Trophoblast cell (in vitro differentiated cells and primary cell): ENCODE measurements around the gene CAMSAP1.

ENCODE experiments used
- DNase-seq, 2 donors: peaks; one replicate each; pipeline ENCODE4 v3.0.0-alpha.2; 2016
- H2AFZ ChIP-seq: 2 replicates; pipeline ENCODE4 v1.6.1; 2013; ENCODE audit warnings: low read length, moderate library complexity, mild to moderate bottlenecking; ENCODE audit not compliant: insufficient read depth, poor library complexity
- H2AK5ac ChIP-seq: 2 replicates; pipeline ENCODE4 v1.6.1; 2013; ENCODE audit warnings: mild to moderate bottlenecking, low read length
- H2BK120ac ChIP-seq: 2 replicates; pipeline ENCODE4 v1.6.1; 2013; ENCODE audit warnings: low read length, mild to moderate bottlenecking, moderate library complexity; ENCODE audit not compliant: insufficient read depth, poor library complexity
- H2BK12ac ChIP-seq: 2 replicates; pipeline ENCODE4 v1.6.1; 2013; ENCODE audit warnings: mild to moderate bottlenecking, low read length, moderate library complexity
- H2BK5ac ChIP-seq: 2 replicates; pipeline ENCODE4 v1.6.1; 2013; ENCODE audit warnings: low read length, low read depth, moderate library complexity, mild to moderate bottlenecking; ENCODE audit not compliant: poor library complexity
- H3K14ac ChIP-seq: 2 replicates; pipeline ENCODE4 v1.6.1; 2013; ENCODE audit warnings: mild to moderate bottlenecking, low read length
- H3K18ac ChIP-seq: 2 replicates; pipeline ENCODE4 v1.6.1; 2013; ENCODE audit warnings: mild to moderate bottlenecking, low read length
- H3K23ac ChIP-seq: 2 replicates; pipeline ENCODE4 v1.6.1; 2013; ENCODE audit warnings: low read length
- H3K27ac ChIP-seq: 2 replicates; pipeline ENCODE4 v1.5.1; 2013; ENCODE audit warnings: low read depth, mild to moderate bottlenecking, inconsistent platforms, low read length, moderate library complexity
- H3K27me3 ChIP-seq: 2 replicates; pipeline ENCODE4 v1.6.1; 2013; ENCODE audit warnings: inconsistent platforms, mild to moderate bottlenecking, low read length, moderate library complexity; ENCODE audit not compliant: insufficient read depth
- H3K36me3 ChIP-seq, 2 experiments: 1 replicate in 1 of 2; 2 replicates in 1 of 2; pipeline ENCODE4 v1.6.1; 2013; ENCODE audit warnings: low read length in 2 of 2, mild to moderate bottlenecking in 2 of 2, moderate library complexity in 1 of 2; ENCODE audit not compliant: insufficient read depth in 2 of 2, control insufficient read depth in 1 of 2
- H3K4ac ChIP-seq: 2 replicates; pipeline ENCODE4 v1.6.1; 2013; ENCODE audit warnings: low read depth, mild to moderate bottlenecking, low read length, moderate library complexity
- H3K4me1 ChIP-seq, 2 experiments: 1 replicate in 1 of 2; 2 replicates in 1 of 2; pipeline ENCODE4 v1.6.1; 2013; ENCODE audit warnings: low read length in 2 of 2, mild to moderate bottlenecking in 2 of 2, moderate library complexity in 1 of 2; ENCODE audit not compliant: insufficient read depth in 2 of 2, control insufficient read depth in 1 of 2
- H3K4me2 ChIP-seq: 2 replicates; pipeline ENCODE4 v1.6.1; 2013; ENCODE audit warnings: inconsistent platforms, mild to moderate bottlenecking, low read length, moderate library complexity
- H3K4me3 ChIP-seq: 2 replicates; pipeline ENCODE4 v1.5.1; 2013; ENCODE audit warnings: mild to moderate bottlenecking, low read depth, low read length, inconsistent platforms
- H3K79me1 ChIP-seq: one replicate; pipeline ENCODE4 v1.6.1; 2013; ENCODE audit warnings: low read length
- H3K79me2 ChIP-seq: 2 replicates; pipeline ENCODE4 v1.6.1; 2013; ENCODE audit warnings: low read length, mild to moderate bottlenecking; ENCODE audit not compliant: control insufficient read depth, insufficient read depth, poor library complexity
- H3K9ac ChIP-seq: 2 replicates; pipeline ENCODE4 v1.6.1; 2013; ENCODE audit warnings: mild to moderate bottlenecking, low read length
- H3K9me3 ChIP-seq: 2 replicates; pipeline ENCODE4 v1.6.1; 2013; ENCODE audit warnings: low read depth, mild to moderate bottlenecking, control low read depth, inconsistent platforms, low read length; ENCODE audit not compliant: insufficient read depth
- H4K12ac ChIP-seq: 2 replicates; pipeline ENCODE4 v1.6.1; 2013; ENCODE audit warnings: low read depth, mild to moderate bottlenecking, low read length, moderate library complexity
- H4K8ac ChIP-seq: 2 replicates; pipeline ENCODE4 v1.6.1; 2013; ENCODE audit warnings: low read depth, mild to moderate bottlenecking, low read length, moderate library complexity
- H4K91ac ChIP-seq: one replicate; pipeline ENCODE4 v1.6.1; 2013; ENCODE audit warnings: low read depth, mild to moderate bottlenecking, low read length, moderate library complexity
- WGBS: extraction: QIAGEN DNeasy Blood & Tissue Kit; methylation state at CpG from one replicate; pipeline ENCODE4 v1.1.7; 2013; ENCODE audit warnings: missing lambda C conversion rate; ENCODE audit not compliant: insufficient read length, insufficient coverage; ENCODE audit errors: extremely low coverage; 5-methylcytosine and 5-hydroxymethylcytosine counted together

CAMSAP1 gene

GRCh38 chr9:135827866-135828580, 79.3 kb downstream of the CAMSAP1 start:
- H4K91ac ChIP-seq = no peak overlapping the region
- no peak overlapping the region for H4K12ac ChIP-seq
- peak overlapping the region; percentile 21 for H3K18ac ChIP-seq
- no peaks in the 10 kb centered on the region for H3K9me3 ChIP-seq
- no peak for DNase-seq
- no peak overlapping the region for H3K4me3 ChIP-seq
- no peak overlapping the region for H2BK120ac ChIP-seq
- H3K23ac ChIP-seq = no peak overlapping the region
- no peaks in the 10 kb centered on the region for H3K27me3 ChIP-seq
- H4K8ac ChIP-seq = no peak overlapping the region
- H3K79me2 ChIP-seq = no peaks in the 10 kb centered on the region
- no peak overlapping the region for H3K14ac ChIP-seq
- H3K4me2 ChIP-seq = no peak overlapping the region
- H3K36me3 ChIP-seq = peaks cover 13 to 16% of the 10 kb centered on the region in 2 experiments
- no peak overlapping the region for H2AFZ ChIP-seq
- H3K9ac ChIP-seq = no peak overlapping the region
- no peaks in the 10 kb centered on the region for H3K4me1 ChIP-seq
- H3K27ac ChIP-seq = no peak overlapping the region
- no CpG with 5 or more reads among the region's 13 CpGs for WGBS
- H2AK5ac ChIP-seq = no peak overlapping the region
- no peak overlapping the region for H2BK12ac ChIP-seq
- no peaks in the 10 kb centered on the region for H3K79me1 ChIP-seq
- no peak overlapping the region for H3K4ac ChIP-seq
- H2BK5ac ChIP-seq = no peak overlapping the region

- H3K36me3 ChIP-seq = peaks cover 20 to 24% of the 10 kb centered on the region in 2 experiments
- H3K4me2 ChIP-seq = no peak overlapping the region
- no peak for DNase-seq
- no peak overlapping the region for H2BK12ac ChIP-seq
- H2BK120ac ChIP-seq = no peak overlapping the region
- no peaks in the 10 kb centered on the region for H3K79me2 ChIP-seq
- no peak overlapping the region for H3K14ac ChIP-seq
- no peak overlapping the region for H4K8ac ChIP-seq
- no peaks in the 10 kb centered on the region for H3K27me3 ChIP-seq
- H3K4ac ChIP-seq = no peak overlapping the region
- no peak overlapping the region for H2BK5ac ChIP-seq
- H4K91ac ChIP-seq = no peak overlapping the region
- no peak overlapping the region for H2AFZ ChIP-seq
- H3K23ac ChIP-seq = no peak overlapping the region
- H4K12ac ChIP-seq = no peak overlapping the region
- no peaks in the 10 kb centered on the region for H3K9me3 ChIP-seq
- no peak overlapping the region for H3K27ac ChIP-seq
- no peak overlapping the region for H3K4me3 ChIP-seq
- no peak overlapping the region for H2AK5ac ChIP-seq
- H3K18ac ChIP-seq = no peak overlapping the region
- no CpG with 5 or more reads among the region's 12 CpGs for WGBS
- no peaks in the 10 kb centered on the region for H3K79me1 ChIP-seq
- H3K9ac ChIP-seq = no peak overlapping the region
- H3K4me1 ChIP-seq = no peaks in the 10 kb centered on the region
These were observed 80.0 kb downstream of the CAMSAP1 start for GRCh38 chr9:135827301-135827700.

GRCh38 chr9:135826188-135826545, 81.2 kb downstream of the CAMSAP1 start:
- Histone ChIP-seq H3K27me3 (no peaks in the 10 kb centered on the region), H3K9me3 (no peaks in the 10 kb centered on the region), H3K4ac (no peak overlapping the region), H3K27ac (no peak overlapping the region), H3K4me2 (no peak overlapping the region), H3K79me2 (no peaks in the 10 kb centered on the region), H3K14ac (no peak overlapping the region), H2BK12ac (no peak overlapping the region), H4K8ac (no peak overlapping the region), H3K9ac (no peak overlapping the region), H2BK120ac (no peak overlapping the region), H3K18ac (no peak overlapping the region), H3K23ac (no peak overlapping the region), H3K4me1 (no peaks in the 10 kb centered on the region), H3K4me3 (no peak overlapping the region), H2AK5ac (no peak overlapping the region), H2BK5ac (no peak overlapping the region), H3K79me1 (no peaks in the 10 kb centered on the region), H2AFZ (no peak overlapping the region), H4K91ac (no peak overlapping the region), H3K36me3 (peaks cover 32 to 35% of the 10 kb centered on the region in 2 experiments), H4K12ac (no peak overlapping the region)
- no peak for DNase-seq
- WGBS = no CpG with 5 or more reads among the region's 14 CpGs

- Histone ChIP-seq H3K9me3 (no peaks in the 10 kb centered on the region), H2AK5ac (no peak overlapping the region), H3K18ac (no peak overlapping the region), H3K4me2 (no peak overlapping the region), H3K4me1 (no peaks in the 10 kb centered on the region), H3K14ac (no peak overlapping the region), H4K8ac (no peak overlapping the region), H3K4ac (no peak overlapping the region), H3K27ac (no peak overlapping the region), H3K23ac (no peak overlapping the region), H2AFZ (no peak overlapping the region), H3K79me1 (no peaks in the 10 kb centered on the region), H3K79me2 (no peaks in the 10 kb centered on the region), H2BK5ac (no peak overlapping the region), H2BK120ac (no peak overlapping the region), H4K91ac (no peak overlapping the region), H3K27me3 (no peaks in the 10 kb centered on the region), H2BK12ac (no peak overlapping the region), H3K36me3 (peaks cover 37 to 40% of the 10 kb centered on the region in 2 experiments), H3K9ac (no peak overlapping the region), H4K12ac (no peak overlapping the region), H3K4me3 (no peak overlapping the region)
- no CpG with 5 or more reads among the region's 25 CpGs for WGBS
- no peak for DNase-seq
These were observed 81.7 kb downstream of the CAMSAP1 start for GRCh38 chr9:135825435-135826187.
